AG10803 (cell line): ENCODE results near the gene CDO1.
"Not testable (repeated sequence)": the region's sequence is repeated elsewhere in the genome, so short reads cannot be mapped to it uniquely, and the experiment has no call there.

ENCODE experiments used
- DNase-seq: peaks from one replicate; pipeline ENCODE4 v3.0.0; 2010; ENCODE audit warnings: low read depth
- H3K4me3 ChIP-seq: 2 replicates; pipeline ENCODE4 v1.5.1; 2011; ENCODE audit warnings: mild to moderate bottlenecking, low read length, control low read depth
- CTCF ChIP-seq: conservative IDR thresholded peaks from 2 replicates; pipeline ENCODE4 v1.5.1; 2011; ENCODE audit warnings: mild to moderate bottlenecking, low read length, control low read depth, inconsistent platforms

Gene CDO1

GRCh38 chr5:115815006-115815692, 1.3 kb downstream of the CDO1 start:
- no peak for DNase-seq
- H3K4me3 ChIP-seq: peak overlapping the region; percentile 65
- no peak for TF ChIP-seq CTCF

GRCh38 chr5:115813719-115814118, 2.7 kb downstream of the CDO1 start:
- DNase-seq: no peak
- H3K4me3 ChIP-seq: no peak overlapping the region
- TF ChIP-seq CTCF: no peak

- no peak overlapping the region for H3K4me3 ChIP-seq
- DNase-seq: no peak
- no peak for TF ChIP-seq CTCF
Measured at GRCh38 chr5:115812372-115812771, 4.1 kb downstream of the CDO1 start.

GRCh38 chr5:115811406-115811805, 5.1 kb downstream of the CDO1 start:
- H3K4me3 ChIP-seq: no peak overlapping the region
- DNase-seq: no peak
- TF ChIP-seq CTCF: no peak

GRCh38 chr5:115810761-115811160, 5.7 kb downstream of the CDO1 start:
- peak; percentile 66 for DNase-seq
- no peak for TF ChIP-seq CTCF
- H3K4me3 ChIP-seq: no peak overlapping the region

GRCh38 chr5:115809946-115810345, 6.5 kb downstream of the CDO1 start:
- TF ChIP-seq CTCF: no peak
- H3K4me3 ChIP-seq: no peak overlapping the region
- DNase-seq: no peak

- H3K4me3 ChIP-seq, DNase-seq: not testable (repeated sequence)
Measured at GRCh38 chr5:115808066-115808465, 8.4 kb downstream of the CDO1 start.
